Thyroid gland (tissue), 4 donors: ENCODE measurements around the gene ADAMTS17.

Experiments
- POLR2A ChIP-seq, 2 donors: fragments of 450-650 bp; IDR thresholded peaks; one replicate each; pipeline ENCODE4 v1.6.1; 2017; ENCODE audit warnings: antibody characterized with exemption in 2 of 2, mild to moderate bottlenecking in 2 of 2, moderate library complexity in 1 of 2
- TF ChIP-seq, protein P1 (sequence below), 6 experiments: fragments of 200-600 bp in 3 of 6; fragments of 450-650 bp in 3 of 6; sonication (generic) in 3 of 6; IDR thresholded peaks; one replicate each; pipeline ENCODE4 v1.5.1; 2016 to 2019; ENCODE audit warnings: antibody characterized with exemption in 6 of 6, mild to moderate bottlenecking in 2 of 6, inconsistent platforms in 1 of 6, moderate library complexity in 1 of 6

GRCh38 chr15:100075229-100075628 lies 266.5 kb downstream of the ADAMTS17 start:
- TF ChIP-seq, protein P1, sequence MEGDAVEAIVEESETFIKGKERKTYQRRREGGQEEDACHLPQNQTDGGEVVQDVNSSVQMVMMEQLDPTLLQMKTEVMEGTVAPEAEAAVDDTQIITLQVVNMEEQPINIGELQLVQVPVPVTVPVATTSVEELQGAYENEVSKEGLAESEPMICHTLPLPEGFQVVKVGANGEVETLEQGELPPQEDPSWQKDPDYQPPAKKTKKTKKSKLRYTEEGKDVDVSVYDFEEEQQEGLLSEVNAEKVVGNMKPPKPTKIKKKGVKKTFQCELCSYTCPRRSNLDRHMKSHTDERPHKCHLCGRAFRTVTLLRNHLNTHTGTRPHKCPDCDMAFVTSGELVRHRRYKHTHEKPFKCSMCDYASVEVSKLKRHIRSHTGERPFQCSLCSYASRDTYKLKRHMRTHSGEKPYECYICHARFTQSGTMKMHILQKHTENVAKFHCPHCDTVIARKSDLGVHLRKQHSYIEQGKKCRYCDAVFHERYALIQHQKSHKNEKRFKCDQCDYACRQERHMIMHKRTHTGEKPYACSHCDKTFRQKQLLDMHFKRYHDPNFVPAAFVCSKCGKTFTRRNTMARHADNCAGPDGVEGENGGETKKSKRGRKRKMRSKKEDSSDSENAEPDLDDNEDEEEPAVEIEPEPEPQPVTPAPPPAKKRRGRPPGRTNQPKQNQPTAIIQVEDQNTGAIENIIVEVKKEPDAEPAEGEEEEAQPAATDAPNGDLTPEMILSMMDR (IDR thresholded peaks at IDR 0.05): no peak
- TF ChIP-seq POLR2A (IDR thresholded peaks at IDR 0.05): no peak
